NCI-H187 treated with DMSO at 0.1 percent for 48 hours (cell line): Measurements from ENCODE around the gene MIGA2.
"Not testable (repeated sequence)": the region's sequence is repeated elsewhere in the genome, so short reads cannot be mapped to it uniquely, and the experiment has no call there.

Experiments used
- DNase-seq: peaks from one replicate; lab custom pipeline; 2025; lab: John Stamatoyannopoulos, UW

The MIGA2 gene

GRCh38 chr9:129011761-129012181 lies 24.7 kb upstream of the MIGA2 start:
- DNase-seq: no peak

GRCh38 chr9:129012343-129012742 lies 24.1 kb upstream of the MIGA2 start:
- no peak for DNase-seq

- no peak for DNase-seq
Observed at GRCh38 chr9:129012893-129013448, 23.5 kb upstream of the MIGA2 start.

GRCh38 chr9:129013674-129014073 lies 22.8 kb upstream of the MIGA2 start:
- DNase-seq: no peak

- DNase-seq: no peak
Observed at GRCh38 chr9:129014124-129014523, 22.3 kb upstream of the MIGA2 start.

GRCh38 chr9:129014608-129015007 lies 21.8 kb upstream of the MIGA2 start:
- no peak for DNase-seq

GRCh38 chr9:129021091-129021490 lies 15.3 kb upstream of the MIGA2 start:
- DNase-seq: no peak

- no peak for DNase-seq
Observed at GRCh38 chr9:129022037-129022436, 14.4 kb upstream of the MIGA2 start.

GRCh38 chr9:129023036-129023907 lies 13.2 kb upstream of the MIGA2 start:
- no peak for DNase-seq

- no peak for DNase-seq
Observed at GRCh38 chr9:129023908-129024233, 12.6 kb upstream of the MIGA2 start.

GRCh38 chr9:129026442-129027223 lies 9.8 kb upstream of the MIGA2 start:
- DNase-seq: no peak

GRCh38 chr9:129027224-129027684 lies 9.2 kb upstream of the MIGA2 start:
- DNase-seq: no peak

GRCh38 chr9:129027685-129028191 lies 8.7 kb upstream of the MIGA2 start:
- DNase-seq: no peak

- peak; percentile 1 for DNase-seq
Observed at GRCh38 chr9:129028192-129028966, 8.0 kb upstream of the MIGA2 start, which contains the start of gene SH3GLB2. Gene SH3GLB2, minus strand, starts transcription at chr9:129028331. Its CDS starts 177 bp downstream, at chr9:129028154.

GRCh38 chr9:129030191-129030590 lies 6.2 kb upstream of the MIGA2 start:
- no peak for DNase-seq

GRCh38 chr9:129031514-129031913 lies 4.9 kb upstream of the MIGA2 start:
- no peak for DNase-seq

GRCh38 chr9:129032541-129033159 lies 3.8 kb upstream of the MIGA2 start:
- DNase-seq: no peak

- DNase-seq: no peak
Observed at GRCh38 chr9:129033216-129033615, 3.2 kb upstream of the MIGA2 start.

- DNase-seq: not testable (repeated sequence)
Observed at GRCh38 chr9:129035838-129036237, 588 bp upstream of the MIGA2 start.

- no peak for DNase-seq
Observed at GRCh38 chr9:129036923-129037766, 719 bp downstream of the MIGA2 start.
